ENCODE results near the gene RAB38. TPM values are rescaled to one million over a fixed set of nuclear protein-coding genes. Genes with fewer than 3 reads are reported as not detected.

Gene RAB38
- total RNA-seq, 1 experiment from 2014 or later, result 0.15 TPM

GRCh38 chr11:88170673-88171072 lies 4.6 kb downstream of the RAB38 start:
- CTCF ChIA-PET, result no interaction called here

GRCh38 chr11:88169881-88170280 lies 5.4 kb downstream of the RAB38 start:
- ATAC-seq (no peak), DNase-seq (ENCODE audit: low read depth, low spot score) (no peak)
- Histone ChIP-seq H3K4me1 (ENCODE audit: control insufficient read depth, insufficient read depth, low read length) (no peaks in the 10 kb centered on the region), H3K4me3 (ENCODE audit: low read depth in 2 of 2, low read length in 2 of 2) (no peak overlapping the region), H3K9me3 (ENCODE audit: control insufficient read depth, insufficient read depth, low read depth, low read length) (no peaks in the 10 kb centered on the region), H3K27ac (ENCODE audit: low read length) (no peak overlapping the region), H3K36me3 (ENCODE audit: control insufficient read depth, insufficient read depth, low read length) (no peaks in the 10 kb centered on the region; the same call in 1 of the 2 replicates), H3K27me3 (ENCODE audit: control insufficient read depth, insufficient read depth, low read length) (no peaks in the 10 kb centered on the region)
- ChIA-PET CTCF (no interaction called here), POLR2A (no interaction called here)
- no peak for TF ChIP-seq SIN3A (IDR thresholded peaks at IDR 0.05; ENCODE audit: borderline replicate concordance, insufficient read depth, low read depth, low read length)
- no peak for TF ChIP-seq POLR2AphosphoS5 (IDR thresholded peaks at IDR 0.05; ENCODE audit: low read depth, low read length)
- no peak for TF ChIP-seq CTCF (IDR thresholded peaks at IDR 0.05)
- TF ChIP-seq TCF7L2 (IDR thresholded peaks at IDR 0.05; ENCODE audit: low read depth, low read length), result no peak
- no peak for TF ChIP-seq REST (IDR thresholded peaks at IDR 0.05; ENCODE audit: insufficient read depth in 1 of 2, low read depth in 2 of 2, low read length in 1 of 2)
- no TSS peak for BruUV-seq (replicated peaks)
- in situ Hi-C loops (cut with HindIII; ENCODE audit: low pct_unique_long_range_greater_than_20kb, low sequenced_read_pairs) (no loop called here), intact Hi-C loops (cut with micrococcal nuclease; ENCODE audit: unreplicated experiment) (no loop called here)

More at GRCh38 chr11:88170673-88171072, 4.6 kb downstream of the RAB38 start:
- ATAC-seq (no peak), DNase-seq (ENCODE audit: low read depth, low spot score) (no peak)
- no peaks in the 10 kb centered on the region for H3K4me1 ChIP-seq (ENCODE audit: control insufficient read depth, insufficient read depth, low read length)
- no peak for TF ChIP-seq SIN3A (IDR thresholded peaks at IDR 0.05; ENCODE audit: borderline replicate concordance, insufficient read depth, low read depth, low read length)
- no peak for TF ChIP-seq TCF7L2 (IDR thresholded peaks at IDR 0.05; ENCODE audit: low read depth, low read length)
- no peak for TF ChIP-seq CTCF (IDR thresholded peaks at IDR 0.05)
- TF ChIP-seq POLR2AphosphoS5 (IDR thresholded peaks at IDR 0.05; ENCODE audit: low read depth, low read length), result no peak
- no peak for TF ChIP-seq REST (IDR thresholded peaks at IDR 0.05; ENCODE audit: insufficient read depth in 1 of 2, low read depth in 2 of 2, low read length in 1 of 2)
- H3K4me3 ChIP-seq (ENCODE audit: low read depth in 2 of 2, low read length in 2 of 2), result no peak overlapping the region
- H3K9me3 ChIP-seq (ENCODE audit: control insufficient read depth, insufficient read depth, low read depth, low read length), result no peaks in the 10 kb centered on the region
- BruUV-seq (replicated peaks), result no TSS peak
- POLR2A ChIA-PET, result no interaction called here
- intact Hi-C loops (cut with micrococcal nuclease; ENCODE audit: unreplicated experiment), result no loop called here
- peaks cover 3% of the 10 kb centered on the region for H3K36me3 ChIP-seq (ENCODE audit: control insufficient read depth, insufficient read depth, low read length)
- H3K27ac ChIP-seq (ENCODE audit: low read length), result no peak overlapping the region
- in situ Hi-C loops (cut with HindIII; ENCODE audit: low pct_unique_long_range_greater_than_20kb, low sequenced_read_pairs), result no loop called here
- no peaks in the 10 kb centered on the region for H3K27me3 ChIP-seq (ENCODE audit: control insufficient read depth, insufficient read depth, low read length)
